MG63 (cell line): ENCODE data around the gene ZNF799. TPM values are rescaled to one million over a fixed set of nuclear protein-coding genes. Genes with fewer than 3 reads are reported as not detected.
"Not testable (repeated sequence)": the region's sequence is repeated elsewhere in the genome, so short reads cannot be mapped to it uniquely, and the experiment has no call there.

Experiments used
- DNase-seq: peaks from one replicate; pipeline ENCODE4 v3.0.0-alpha.2; 2020
- H3K27me3 ChIP-seq: fragments of 250-450 bp; sonication (Bioruptor Pico); 2 replicates; pipeline ENCODE4 v1.5.1; 2020; ENCODE audit warnings: mild to moderate bottlenecking, moderate library complexity
- H3K36me3 ChIP-seq: fragments of 250-450 bp; sonication (Bioruptor Pico); 2 replicates; pipeline ENCODE4 v1.5.1; 2020; ENCODE audit warnings: mild to moderate bottlenecking, moderate library complexity
- H3K4me3 ChIP-seq: fragments of 250-450 bp; sonication (Bioruptor Pico); 2 replicates; pipeline ENCODE4 v1.5.1; 2020; ENCODE audit warnings: mild to moderate bottlenecking, moderate library complexity
- H3K9me3 ChIP-seq: fragments of 250-450 bp; sonication (Bioruptor Pico); 2 replicates; pipeline ENCODE4 v1.5.1; 2020; ENCODE audit warnings: mild to moderate bottlenecking, moderate library complexity
- total RNA-seq: library from RNA; depleted of rRNA; stranded (reverse); fragments of >200 nt; shearing (Covaris generic); gene quantifications from 2 replicates; pipeline ENCODE4 v1.2.3, GENCODE V29; 2014; ENCODE audit warnings: low replicate concordance; rRNA removed

Gene ZNF799
- 5.2 and 22.6 TPM in 2 replicates for total RNA-seq

- H3K9me3 ChIP-seq: peaks cover 11% of the 10 kb centered on the region
- H3K36me3 ChIP-seq: peaks cover 4% of the 10 kb centered on the region
- no peaks in the 10 kb centered on the region for H3K27me3 ChIP-seq
- H3K4me3 ChIP-seq: peak within 1 kb of the TSS; percentile 81
- DNase-seq: peak; percentile 100
Observed at GRCh38 chr19:12400633-12401502, at the start of gene ZNF799. Gene ZNF799 (minus strand): TSS chr19:12401271. CDS start chr19:12401070, 201 bp downstream.

DNA sequence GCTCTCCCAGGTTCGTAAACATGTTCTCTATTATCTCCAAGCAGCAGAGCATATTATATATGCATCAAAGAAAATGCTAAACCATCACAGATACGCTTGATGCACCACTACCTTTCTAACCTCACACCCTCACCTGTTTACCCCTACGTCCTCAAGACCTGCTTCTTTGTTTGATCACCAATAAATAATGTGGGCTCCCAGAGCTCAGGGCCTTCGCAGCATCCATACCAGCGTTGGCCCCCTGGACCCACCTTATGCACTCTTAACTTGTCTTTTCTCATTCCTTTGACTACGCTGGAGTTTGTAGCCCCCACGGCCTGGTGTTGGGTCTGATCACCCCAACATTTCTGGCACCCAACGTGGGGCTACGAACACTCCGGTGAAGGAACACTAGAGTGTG, 49.8 kb upstream of the ZNF799 start:
- Histone ChIP-seq H3K27me3 (no peaks in the 10 kb centered on the region), H3K36me3 (no peaks in the 10 kb centered on the region), H3K4me3 (no peak overlapping the region), H3K9me3 (peaks cover 50% of the 10 kb centered on the region)
- peak; percentile 5 for DNase-seq

DNA sequence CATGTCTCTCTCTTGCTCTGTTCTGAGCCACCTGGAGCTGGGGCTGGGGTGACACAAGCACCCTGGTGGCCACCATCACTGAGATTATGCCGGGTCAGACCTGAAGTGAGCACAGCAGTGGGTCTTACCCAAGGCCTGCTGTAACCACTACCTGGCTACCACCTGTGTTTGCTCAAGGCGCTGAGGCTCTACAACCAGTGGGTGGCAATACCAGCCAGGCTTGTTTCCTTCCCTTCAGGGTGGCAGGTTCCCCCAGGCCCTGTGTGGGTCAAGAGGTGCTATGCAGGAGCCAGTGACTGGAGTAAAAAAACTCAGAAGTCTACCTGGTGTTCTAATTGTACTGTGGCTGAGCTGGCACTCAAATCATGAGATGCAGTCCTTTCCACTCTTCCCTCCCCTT, 47.7 kb upstream of the ZNF799 start:
- H3K27me3 ChIP-seq: no peaks in the 10 kb centered on the region
- no peak overlapping the region for H3K4me3 ChIP-seq
- DNase-seq: no peak
- H3K9me3 ChIP-seq: peaks cover 47% of the 10 kb centered on the region
- no peaks in the 10 kb centered on the region for H3K36me3 ChIP-seq

- Histone ChIP-seq H3K4me3 (peak within 1 kb of the TSS; percentile 74), H3K27me3 (no peaks in the 10 kb centered on the region), H3K36me3 (no peaks in the 10 kb centered on the region), H3K9me3 (peaks cover 20% of the 10 kb centered on the region)
- DNase-seq: peak; percentile 99
Observed at GRCh38 chr19:12440541-12441316, 39.7 kb upstream of the ZNF799 start, which contains the start of gene ZNF443. Gene ZNF443 (minus strand): TSS chr19:12441021. CDS start chr19:12440914, 107 bp downstream.

GRCh38 chr19:12439686-12440540, 38.8 kb upstream of the ZNF799 start:
- not testable (repeated sequence) for H3K27me3 ChIP-seq, H3K36me3 ChIP-seq
- DNase-seq: peak; percentile 28
- Histone ChIP-seq H3K4me3 (peak overlapping the region; percentile 74), H3K9me3 (peaks cover 18% of the 10 kb centered on the region)

DNA sequence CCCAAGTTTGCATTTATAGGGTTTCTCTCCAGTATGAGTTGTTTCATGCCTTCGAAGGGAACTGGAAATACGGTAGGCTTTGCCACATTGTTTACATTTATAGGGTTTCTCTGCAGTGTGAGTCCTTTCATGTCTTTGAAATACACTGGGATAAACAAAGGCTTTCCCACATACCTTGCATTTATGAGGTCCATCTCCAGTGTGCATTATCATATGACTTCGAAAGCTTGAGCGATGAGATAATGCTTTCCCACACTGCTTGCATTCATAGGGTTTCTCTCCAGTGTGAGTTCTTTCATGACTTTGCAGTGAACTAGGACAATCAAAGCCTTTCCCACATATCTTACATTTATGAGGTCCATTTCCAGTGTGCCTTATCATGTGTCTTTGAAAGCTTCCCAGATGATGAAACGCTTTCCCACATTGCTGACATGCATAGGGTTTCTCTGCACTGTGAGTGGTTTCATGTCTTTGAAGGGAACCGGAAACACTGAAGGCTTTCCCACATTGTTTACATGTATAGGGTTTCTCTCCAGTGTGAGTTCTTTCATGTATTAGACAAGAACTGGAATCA, 29.7 kb upstream of the ZNF799 start:
- H3K27me3 ChIP-seq, DNase-seq, H3K4me3 ChIP-seq: not testable (repeated sequence)
- H3K36me3 ChIP-seq: peaks cover 18% of the 10 kb centered on the region
- peaks cover 14% of the 10 kb centered on the region for H3K9me3 ChIP-seq

- Histone ChIP-seq H3K4me3 (no peak overlapping the region), H3K27me3 (no peaks in the 10 kb centered on the region), H3K9me3 (peaks cover 35% of the 10 kb centered on the region), H3K36me3 (peaks cover 17% of the 10 kb centered on the region)
- DNase-seq: no peak
Observed at GRCh38 chr19:12425888-12426274, 24.8 kb upstream of the ZNF799 start.

DNA sequence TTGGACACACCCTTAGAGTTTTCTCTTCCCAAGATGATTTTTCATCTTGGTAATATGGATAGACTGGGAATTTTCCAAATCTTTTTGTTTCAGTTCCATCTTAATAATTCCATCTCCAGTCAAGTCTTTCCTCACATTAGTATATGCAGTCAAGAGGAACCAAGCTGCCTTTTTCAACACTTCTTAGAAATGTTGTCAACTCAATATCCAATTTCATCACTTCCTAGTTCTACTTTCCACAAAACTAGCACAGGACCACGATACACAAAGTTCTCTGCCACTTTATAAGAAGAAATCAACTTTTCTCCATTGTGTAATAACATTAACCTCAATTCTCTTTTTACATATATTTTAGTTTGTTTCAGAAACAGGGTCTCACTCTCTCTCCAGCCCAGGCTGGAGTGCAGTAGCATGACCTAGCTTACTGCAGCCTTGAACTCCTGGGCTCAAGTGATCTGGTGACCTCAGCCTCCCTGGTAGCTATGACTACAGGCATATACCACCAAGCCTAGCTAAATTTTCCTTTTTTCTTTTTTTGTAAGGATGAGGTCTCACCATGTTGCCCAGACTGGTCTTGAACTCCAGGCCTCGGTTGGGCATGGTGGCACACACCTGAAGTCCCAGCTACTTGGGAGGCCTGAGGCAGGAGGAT, 24.3 kb upstream of the ZNF799 start:
- Histone ChIP-seq H3K36me3 (peaks cover 12% of the 10 kb centered on the region), H3K9me3 (peaks cover 33% of the 10 kb centered on the region), H3K4me3 (no peak overlapping the region), H3K27me3 (no peaks in the 10 kb centered on the region)
- no peak for DNase-seq

DNA sequence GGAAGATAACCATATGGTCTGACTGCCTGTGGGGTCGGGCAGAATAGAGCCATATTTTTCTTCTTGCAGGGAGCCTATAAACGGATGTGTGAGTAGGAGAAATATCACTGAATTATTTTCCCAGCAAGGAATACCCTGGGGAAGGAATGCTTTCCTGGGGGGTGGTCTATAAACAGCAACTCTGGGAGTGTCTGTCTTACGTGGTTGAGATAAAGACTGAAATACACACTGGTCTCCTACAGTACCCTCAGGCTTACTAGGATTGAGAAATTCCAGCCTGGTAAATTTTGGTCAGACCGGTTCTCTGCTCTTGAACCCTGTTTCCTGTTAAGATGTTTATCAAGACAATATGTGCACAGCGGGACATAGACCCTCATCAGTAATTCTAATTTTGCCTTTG, 16.2 kb upstream of the ZNF799 start:
- not testable (repeated sequence) for H3K27me3 ChIP-seq, DNase-seq

DNA sequence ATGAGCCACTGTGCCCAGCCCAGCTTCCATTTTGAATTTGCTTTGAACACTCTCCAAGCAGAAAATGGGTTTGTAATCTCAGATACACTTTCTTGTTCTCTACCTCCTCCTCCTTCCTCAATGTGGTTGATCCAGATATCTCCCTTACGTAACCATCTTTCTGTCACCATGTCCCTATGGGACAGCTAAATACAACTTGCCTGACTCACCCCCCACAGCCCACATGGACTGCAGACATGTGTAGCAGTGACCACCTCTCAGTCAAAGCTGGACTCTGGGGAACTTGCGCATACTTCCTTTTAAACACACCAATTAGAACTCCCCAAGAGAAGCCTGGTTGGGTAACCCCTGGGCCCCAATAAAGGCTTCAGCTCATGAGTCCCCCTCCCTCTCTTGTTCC, 10.8 kb upstream of the ZNF799 start:
- Histone ChIP-seq H3K9me3 (peaks cover 4% of the 10 kb centered on the region), H3K36me3 (no peaks in the 10 kb centered on the region), H3K4me3 (no peak overlapping the region), H3K27me3 (no peaks in the 10 kb centered on the region)
- DNase-seq: no peak

More for the DNA sequence above, 16.2 kb upstream of the ZNF799 start:
- not testable (repeated sequence) for H3K4me3 ChIP-seq, H3K36me3 ChIP-seq
- peaks cover 13% of the 10 kb centered on the region for H3K9me3 ChIP-seq

GRCh38 chr19:12399901-12400632, 1.0 kb downstream of the ZNF799 start:
- not testable (repeated sequence) for H3K9me3 ChIP-seq, H3K36me3 ChIP-seq, H3K27me3 ChIP-seq
- peak overlapping the region; percentile 81 for H3K4me3 ChIP-seq
- DNase-seq: peak; percentile 42

- not testable (repeated sequence) for H3K27me3 ChIP-seq, H3K4me3 ChIP-seq, DNase-seq
- peaks cover 62% of the 10 kb centered on the region for H3K36me3 ChIP-seq
- peaks cover 44% of the 10 kb centered on the region for H3K9me3 ChIP-seq
Observed at GRCh38 chr19:12391148-12391547, 9.9 kb downstream of the ZNF799 start.

- DNase-seq, H3K4me3 ChIP-seq, H3K27me3 ChIP-seq: not testable (repeated sequence)
- Histone ChIP-seq H3K36me3 (peaks cover 48% of the 10 kb centered on the region), H3K9me3 (peaks cover 41% of the 10 kb centered on the region)
Observed at GRCh38 chr19:12386365-12386764, 14.7 kb downstream of the ZNF799 start.

GRCh38 chr19:12380444-12380737, 20.7 kb downstream of the ZNF799 start:
- Histone ChIP-seq H3K4me3 (no peak overlapping the region), H3K27me3 (no peaks in the 10 kb centered on the region), H3K9me3 (peaks cover 56% of the 10 kb centered on the region), H3K36me3 (peaks cover 21% of the 10 kb centered on the region)
- DNase-seq: no peak

DNA sequence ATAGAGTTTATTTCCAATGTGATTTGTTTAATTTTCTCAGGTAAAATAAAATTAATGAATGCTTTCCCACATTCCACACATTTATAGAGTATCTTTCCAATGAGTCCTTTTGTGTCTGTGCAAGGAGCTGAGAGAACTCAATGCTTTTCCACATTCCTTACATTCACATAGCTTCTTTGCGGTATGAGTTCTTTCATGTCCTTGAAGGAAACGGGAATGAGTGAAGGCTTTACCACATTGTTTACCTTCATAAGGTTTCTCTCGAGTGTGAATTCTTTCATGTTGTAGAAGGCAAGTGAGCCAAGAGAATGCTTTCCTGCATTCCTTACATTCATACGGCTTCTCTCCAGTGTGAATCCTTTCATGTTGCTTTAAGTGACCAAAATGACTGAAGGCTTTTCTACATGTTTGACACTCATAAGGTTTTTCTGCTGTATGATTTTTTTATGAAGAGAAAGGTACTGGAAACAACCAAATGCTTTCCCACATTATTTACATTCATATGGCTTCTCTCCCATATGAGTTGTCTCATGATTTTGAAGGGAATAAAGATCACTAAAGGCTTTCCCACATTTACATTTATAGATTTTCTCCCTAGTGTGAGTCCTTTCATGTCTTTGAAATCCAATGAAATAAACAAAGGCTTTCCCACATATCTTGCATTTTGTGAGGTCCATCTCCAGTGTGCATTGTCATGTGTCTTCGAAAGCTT, 21.2 kb downstream of the ZNF799 start:
- H3K4me3 ChIP-seq: no peak overlapping the region
- DNase-seq: no peak
- no peaks in the 10 kb centered on the region for H3K27me3 ChIP-seq
- peaks cover 51% of the 10 kb centered on the region for H3K9me3 ChIP-seq
- peaks cover 21% of the 10 kb centered on the region for H3K36me3 ChIP-seq
